Stimulated activated CD8-positive, alpha-beta memory T cell treated with anti-CD3 and anti-CD28 coated beads, Interleukin-7, amount 100 ng/mL, for 1 hour (primary cell): ENCODE data around the gene SOHLH1.

Experiments used
- DNase-seq, 2 donors: peaks; one replicate each; pipeline ENCODE4 v3.0.0-alpha.2; 2020; ENCODE audit warnings: low read depth in 2 of 2

The SOHLH1 gene

DNA sequence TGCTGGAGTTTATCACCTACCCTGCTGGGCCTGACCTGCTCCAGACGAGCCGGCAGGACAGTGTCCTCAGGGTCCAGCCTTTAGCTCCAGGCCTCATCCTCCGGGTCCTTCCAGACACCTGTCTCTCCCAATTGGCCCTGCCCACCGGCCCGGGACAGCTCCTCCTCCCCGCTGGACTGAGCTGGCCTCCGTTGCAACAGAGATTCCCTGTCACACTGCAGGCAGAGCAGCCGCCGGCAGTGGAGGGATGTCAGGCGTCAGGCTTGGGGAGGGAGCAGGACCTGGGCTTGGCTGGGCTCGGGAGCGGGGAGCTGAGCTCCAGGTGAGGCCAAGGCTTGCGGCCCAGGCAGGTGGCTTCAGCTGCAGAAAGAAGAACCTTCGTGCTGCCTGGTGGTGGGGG is 4.4 kb upstream of the SOHLH1 start:
- DNase-seq: no peak

DNA sequence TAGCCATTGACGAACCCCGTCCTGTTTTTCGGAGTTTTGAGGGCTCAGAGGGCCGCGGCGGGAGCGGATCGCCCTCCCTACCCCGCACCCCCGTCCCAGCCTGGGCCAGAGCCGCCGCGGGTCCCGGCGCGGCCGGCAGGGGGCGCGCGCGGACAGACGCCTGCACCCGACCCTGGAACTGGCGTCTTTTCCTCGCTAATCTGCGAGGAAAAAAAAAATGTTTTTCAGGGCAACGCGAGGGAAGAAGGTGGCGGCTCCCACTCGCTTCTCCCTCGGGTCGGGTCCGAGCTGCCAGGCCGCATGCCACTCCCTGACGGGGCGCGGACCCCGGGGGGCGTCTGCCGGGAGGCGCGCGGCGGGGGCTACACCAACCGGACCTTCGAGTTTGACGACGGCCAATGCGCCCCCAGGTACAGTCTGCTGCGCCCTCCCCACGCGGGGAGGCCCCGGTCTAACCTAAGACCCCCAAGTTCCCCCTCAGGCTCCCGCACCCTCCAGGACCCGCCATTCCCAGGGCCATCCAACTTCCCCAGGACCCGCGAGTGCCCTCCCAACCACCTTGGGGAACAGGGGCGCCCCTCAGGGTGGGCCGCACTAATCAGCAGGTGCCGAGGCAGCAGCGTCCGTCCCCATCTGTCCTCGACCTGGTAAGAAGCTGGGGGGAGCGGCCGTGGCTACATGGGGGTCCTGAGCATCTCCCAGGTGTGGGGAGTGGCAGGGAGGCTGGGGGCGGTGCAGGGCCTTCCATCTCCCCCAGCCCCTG is 2.9 kb upstream of the SOHLH1 start, which contains the start of gene KCNT1:
TSS of gene KCNT1 (plus strand) at position 227 of the 763 bp plus-strand sequence. CDS start at position 301, 74 bp downstream.
- DNase-seq: peak; percentile 3 to 28

DNA sequence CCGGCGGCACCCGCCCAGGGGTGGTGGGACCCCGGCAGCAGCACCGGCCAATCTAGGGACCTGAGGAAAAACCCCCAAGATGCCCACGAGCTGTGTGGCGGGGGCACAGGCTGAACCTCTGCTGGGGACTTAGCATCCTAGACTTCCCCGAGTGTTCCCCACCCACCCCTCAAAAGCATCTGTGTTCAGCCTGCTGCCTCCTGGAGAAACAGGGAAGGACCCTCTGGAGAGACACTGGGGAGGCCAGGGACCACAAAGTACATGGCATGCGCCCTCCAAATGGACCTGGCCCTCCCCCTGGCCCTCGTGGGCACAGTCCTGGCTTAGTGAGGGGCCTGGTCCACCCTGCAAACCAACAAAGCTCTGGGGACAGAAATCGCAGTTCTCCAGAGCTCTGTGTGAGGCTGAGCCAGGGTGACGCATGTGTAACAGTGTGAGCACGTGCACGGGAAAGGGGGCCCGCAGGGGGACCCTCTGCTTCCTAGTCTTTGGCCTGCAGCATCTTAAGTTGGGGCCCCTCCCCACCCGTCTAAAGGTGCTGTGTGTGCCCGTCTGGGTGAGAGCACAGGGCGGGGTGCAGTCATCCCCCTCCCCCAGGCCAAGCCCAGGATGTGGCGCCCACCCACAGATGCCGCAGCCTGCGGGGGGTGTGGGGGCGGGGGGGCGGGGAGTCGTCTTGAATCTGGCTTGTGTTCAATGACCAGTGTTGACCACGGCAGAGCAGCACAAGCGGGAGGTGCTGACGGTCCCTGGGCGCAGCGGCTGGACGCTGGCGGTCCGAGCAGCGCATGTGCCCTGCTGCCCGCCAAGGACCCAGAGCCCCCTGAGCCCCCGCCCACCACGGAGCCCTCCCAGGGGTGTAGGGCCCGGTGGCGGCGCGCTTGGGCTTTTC is 2.0 kb upstream of the SOHLH1 start:
- no peak for DNase-seq

GRCh38 chr9:135700525-135700924 is 1.2 kb upstream of the SOHLH1 start:
- no peak for DNase-seq

GRCh38 chr9:135698767-135699166 is 514 bp downstream of the SOHLH1 start:
- DNase-seq: no peak

DNA sequence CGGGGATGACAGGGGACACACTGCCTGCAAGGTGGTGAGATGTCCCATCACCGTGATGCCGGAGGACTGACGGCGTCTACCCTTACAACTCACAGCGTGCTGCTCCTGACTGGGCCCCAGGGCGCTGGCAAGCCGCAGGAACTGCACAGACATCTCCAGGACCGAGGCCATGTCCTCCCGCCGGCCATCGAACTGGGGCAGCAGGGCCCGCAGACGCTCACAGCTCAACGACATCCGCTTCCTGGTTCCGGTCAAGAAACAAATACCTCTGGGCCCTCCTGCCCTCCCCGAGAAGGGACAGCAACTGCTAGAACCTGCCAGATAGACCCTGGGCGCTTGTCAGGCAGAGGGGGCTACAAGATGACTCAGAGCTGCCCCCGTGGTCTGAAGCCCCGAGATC is 1.0 kb downstream of the SOHLH1 start:
- no peak for DNase-seq

DNA sequence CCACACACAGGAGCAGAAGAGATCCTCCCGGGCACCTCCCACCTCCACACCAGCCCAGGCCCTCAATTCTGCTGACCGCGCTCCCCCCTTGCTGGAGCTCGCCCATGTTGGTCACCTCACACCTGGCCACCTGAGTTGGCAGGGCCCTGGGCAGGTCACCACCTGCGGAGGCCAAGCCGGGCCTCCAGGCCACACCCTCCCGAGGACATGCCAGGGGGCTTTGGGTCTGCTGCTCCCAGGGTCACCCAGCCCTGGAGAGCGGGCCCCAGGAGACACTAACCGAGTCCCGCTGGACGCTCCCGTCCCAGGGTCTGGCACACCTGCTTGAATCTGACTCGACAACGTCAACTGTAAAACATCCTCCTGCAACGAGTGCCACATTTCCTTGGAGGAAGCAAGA is 2.1 kb downstream of the SOHLH1 start:
- no peak for DNase-seq

DNA sequence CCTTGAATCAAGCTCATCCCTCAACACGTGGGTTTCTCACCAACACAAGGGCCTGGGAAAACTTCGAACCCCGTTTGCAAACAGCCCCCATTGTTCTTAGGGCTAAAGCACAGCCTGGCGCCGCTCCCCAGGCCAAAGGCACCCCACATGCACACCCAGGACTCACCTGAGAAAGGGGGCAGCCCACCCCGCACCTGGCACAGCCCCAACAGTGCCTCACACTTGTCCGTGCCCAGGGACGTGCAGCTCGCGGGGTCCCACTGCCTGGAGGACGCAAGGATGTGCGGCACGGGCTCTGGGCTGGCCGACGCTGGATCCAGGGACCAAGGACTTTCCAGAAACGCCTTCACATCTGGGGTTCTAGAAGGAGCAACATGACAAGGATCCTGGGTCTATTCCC is 2.8 kb downstream of the SOHLH1 start:
- DNase-seq: no peak

DNA sequence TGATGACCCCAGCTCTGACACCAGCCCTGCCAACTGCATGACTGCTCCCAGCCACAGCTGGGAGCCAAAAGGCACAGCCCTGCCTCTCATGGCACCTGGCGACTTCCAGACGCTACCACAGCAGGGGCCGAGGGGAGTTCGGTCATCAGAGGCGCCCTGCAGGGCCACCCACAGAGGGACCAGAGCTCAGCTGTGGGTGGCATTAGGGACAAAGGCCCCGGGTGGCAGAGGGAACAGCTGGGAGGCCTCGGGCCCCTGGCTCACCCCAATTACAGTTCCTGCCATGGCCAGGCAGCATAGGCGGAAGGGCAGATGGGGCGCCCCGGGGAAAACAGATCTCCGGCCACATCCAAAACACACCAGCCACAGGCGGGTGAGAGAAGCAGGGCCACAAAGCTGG is 3.6 kb downstream of the SOHLH1 start:
- DNase-seq: no peak

DNA sequence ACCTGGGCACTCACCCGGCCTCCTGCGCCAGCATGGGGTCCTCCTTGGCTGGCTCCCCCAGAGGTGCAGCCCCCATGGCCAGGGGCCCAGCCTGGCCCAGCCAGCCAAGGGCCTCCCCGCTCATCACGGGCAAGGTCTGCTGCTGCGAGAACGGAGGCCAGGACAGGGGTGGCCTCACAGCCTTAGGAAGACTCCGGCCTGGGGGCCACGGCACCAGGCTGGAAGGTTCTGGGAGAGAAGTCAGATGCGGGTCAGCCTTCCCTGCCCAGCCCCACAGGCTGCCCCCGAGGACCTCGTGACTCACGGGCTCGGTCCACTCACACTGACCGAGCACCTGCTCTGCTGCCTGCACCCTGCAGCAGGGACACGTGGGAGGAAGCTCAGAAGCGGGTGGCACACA is 4.2 kb downstream of the SOHLH1 start:
- DNase-seq: no peak

DNA sequence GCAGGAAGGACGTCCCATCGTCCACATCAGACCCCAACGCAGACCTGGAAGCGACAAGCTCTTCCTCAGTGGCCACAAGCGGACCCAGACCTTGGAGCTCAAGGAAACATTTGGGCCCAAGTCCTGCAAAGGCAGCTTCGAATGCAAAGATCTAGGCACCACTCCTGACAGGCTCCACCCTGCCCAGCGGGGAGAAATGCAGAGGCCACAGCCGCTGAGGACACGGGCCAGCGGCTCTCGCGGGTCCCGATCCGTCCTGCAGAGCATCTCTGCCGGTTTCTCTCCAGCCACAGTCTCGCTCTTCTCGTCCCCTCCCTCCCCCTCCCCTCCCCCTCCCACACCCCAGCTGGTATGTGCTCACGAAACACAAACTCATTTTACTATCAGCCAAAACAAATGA is 4.9 kb downstream of the SOHLH1 start:
- no peak for DNase-seq

DNA sequence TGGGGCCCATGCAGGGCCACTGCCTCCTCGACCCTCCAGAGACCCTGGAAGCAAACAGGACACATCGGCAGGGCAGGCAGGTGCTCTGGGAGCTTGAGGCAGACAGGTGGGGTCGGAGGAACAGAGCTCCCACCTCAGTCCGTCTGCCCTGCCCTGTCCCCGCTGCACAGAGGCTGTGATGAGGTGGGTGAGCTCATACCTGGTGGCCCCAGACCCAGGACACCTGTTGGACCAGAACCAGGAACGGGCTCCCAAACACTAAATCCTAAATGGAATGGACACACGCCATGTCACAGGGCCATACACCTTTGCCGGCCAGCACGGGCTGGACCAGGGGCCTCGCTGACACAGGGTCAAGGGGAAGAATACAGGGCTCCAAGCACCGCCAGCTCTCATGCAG is 5.5 kb downstream of the SOHLH1 start:
- no peak for DNase-seq

GRCh38 chr9:135693265-135693664 is 6.0 kb downstream of the SOHLH1 start:
- no peak for DNase-seq

GRCh38 chr9:135692410-135692809 is 6.9 kb downstream of the SOHLH1 start:
- DNase-seq: no peak

- no peak for DNase-seq
These were observed 8.3 kb downstream of the SOHLH1 start for GRCh38 chr9:135690836-135691570.

- DNase-seq: no peak
These were observed 10.3 kb downstream of the SOHLH1 start for GRCh38 chr9:135689011-135689410.

GRCh38 chr9:135687216-135687615 is 12.1 kb downstream of the SOHLH1 start:
- no peak for DNase-seq

DNA sequence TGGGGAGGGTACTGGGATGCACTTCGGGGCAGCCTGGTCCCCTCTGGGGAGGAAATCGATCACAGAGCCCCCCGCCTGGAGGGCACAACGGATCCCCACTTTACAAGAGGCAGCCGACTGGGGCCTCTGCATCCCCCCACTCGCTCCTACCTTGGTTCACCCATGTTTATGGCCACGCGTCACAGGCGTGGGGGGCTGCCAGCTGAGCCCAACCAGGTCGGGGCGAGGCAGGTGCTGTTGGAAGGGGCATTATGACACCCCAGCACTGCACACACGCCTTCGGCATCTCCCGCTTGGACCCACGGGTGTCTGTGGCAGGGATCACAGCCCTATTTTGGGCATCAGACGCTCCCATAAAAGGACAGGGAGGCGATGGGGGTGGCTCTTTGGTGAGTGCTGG is 14.6 kb downstream of the SOHLH1 start:
- DNase-seq: no peak

- DNase-seq: no peak
These were observed 15.8 kb downstream of the SOHLH1 start for GRCh38 chr9:135683401-135684034.

DNA sequence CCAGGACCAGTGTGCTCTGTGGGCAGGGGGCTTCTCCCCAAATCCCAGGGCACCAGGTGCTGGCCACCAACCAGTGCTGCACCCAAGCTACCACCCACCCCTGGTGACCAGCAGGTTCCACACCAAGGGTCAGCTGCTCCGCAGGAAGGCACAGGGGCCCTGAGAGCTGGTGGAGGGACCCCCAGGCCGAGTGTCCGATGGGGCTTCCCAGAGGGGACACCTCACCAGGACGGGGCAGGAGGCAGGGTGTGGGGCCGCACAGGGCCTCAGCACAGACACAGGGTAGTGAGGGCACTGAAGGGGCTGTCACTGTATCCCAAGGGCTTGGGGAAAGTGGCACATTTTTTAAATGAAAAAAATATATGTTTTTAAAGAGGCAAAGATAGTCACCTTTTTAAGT is 18.1 kb downstream of the SOHLH1 start:
- DNase-seq: no peak

- no peak for DNase-seq
These were observed 19.2 kb downstream of the SOHLH1 start for GRCh38 chr9:135680056-135680455.
